ENCODE data around the gene CAPN14. TPM values are rescaled to one million over a fixed set of nuclear protein-coding genes. Genes with fewer than 3 reads are reported as not detected.

The CAPN14 gene
- total RNA-seq, 1 donor, result 0.09 TPM

GRCh38 chr2:31258351-31258750 lies 41.0 kb upstream of the CAPN14 start:
- DNase-seq (ENCODE audit: low read depth), result no peak
- no peak overlapping the region for H3K4me3 ChIP-seq (ENCODE audit: low read depth, low read length)
- TF ChIP-seq CTCF (IDR thresholded peaks at IDR 0.05; ENCODE audit: insufficient read depth, low read length), result no peak

- TF ChIP-seq CTCF (IDR thresholded peaks at IDR 0.05; ENCODE audit: insufficient read depth, low read length), result no peak
- DNase-seq (ENCODE audit: low read depth), result no peak
- H3K4me3 ChIP-seq (ENCODE audit: low read depth, low read length), result no peak overlapping the region
Observed at GRCh38 chr2:31256611-31257382, 39.5 kb upstream of the CAPN14 start.

GRCh38 chr2:31255911-31256571 lies 38.7 kb upstream of the CAPN14 start:
- no peak for TF ChIP-seq CTCF (IDR thresholded peaks at IDR 0.05; ENCODE audit: insufficient read depth, low read length)
- no peak for DNase-seq (ENCODE audit: low read depth)

GRCh38 chr2:31254237-31255203 lies 37.2 kb upstream of the CAPN14 start:
- no peak for DNase-seq (ENCODE audit: low read depth)
- no peak for TF ChIP-seq CTCF (IDR thresholded peaks at IDR 0.05; ENCODE audit: insufficient read depth, low read length)
- H3K4me3 ChIP-seq (ENCODE audit: low read depth, low read length), result no peak overlapping the region

More at GRCh38 chr2:31255911-31256571, 38.7 kb upstream of the CAPN14 start:
- H3K4me3 ChIP-seq (ENCODE audit: low read depth, low read length), result no peak overlapping the region

- TF ChIP-seq CTCF (IDR thresholded peaks at IDR 0.05; ENCODE audit: insufficient read depth, low read length), result no peak
- no peak overlapping the region for H3K4me3 ChIP-seq (ENCODE audit: low read depth, low read length)
- DNase-seq (ENCODE audit: low read depth), result no peak
Observed at GRCh38 chr2:31253356-31254131, 36.2 kb upstream of the CAPN14 start.

- no peak for DNase-seq (ENCODE audit: low read depth)
- TF ChIP-seq CTCF (IDR thresholded peaks at IDR 0.05; ENCODE audit: insufficient read depth, low read length), result no peak
- H3K4me3 ChIP-seq (ENCODE audit: low read depth, low read length), result no peak overlapping the region
Observed at GRCh38 chr2:31251851-31252250, 34.5 kb upstream of the CAPN14 start.

Data from fibroblast of the aortic adventitia (primary cell).